Stimulated activated CD8-positive, alpha-beta memory T cell treated with anti-CD3 and anti-CD28 coated beads, Interleukin-2, amount 100 ng/mL, for 1 hour (primary cell): ENCODE data around the gene ULBP3.
"Not testable (repeated sequence)": the region's sequence is repeated elsewhere in the genome, so short reads cannot be mapped to it uniquely, and the experiment has no call there.

Source experiments
- DNase-seq, 2 donors: peaks; one replicate each; pipeline ENCODE4 v3.0.0-alpha.2; 2020; ENCODE audit warnings: low read depth in 2 of 2

Gene ULBP3

GRCh38 chr6:150043096-150043495 lies 25.8 kb downstream of the ULBP3 start:
- no peak for DNase-seq

- DNase-seq: no peak
Observed at GRCh38 chr6:150038202-150039062, 30.5 kb downstream of the ULBP3 start.

- no peak for DNase-seq
Observed at GRCh38 chr6:150037526-150038201, 31.3 kb downstream of the ULBP3 start.

- DNase-seq: no peak
Observed at GRCh38 chr6:150036081-150036480, 32.8 kb downstream of the ULBP3 start.

GRCh38 chr6:150033207-150033771 lies 35.6 kb downstream of the ULBP3 start:
- no peak for DNase-seq

- no peak for DNase-seq
Observed at GRCh38 chr6:150032598-150032997, 36.3 kb downstream of the ULBP3 start.

- DNase-seq: no peak
Observed at GRCh38 chr6:150030611-150031010, 38.3 kb downstream of the ULBP3 start.

- DNase-seq: no peak
Observed at GRCh38 chr6:150029749-150030148, 39.2 kb downstream of the ULBP3 start.

- no peak for DNase-seq
Observed at GRCh38 chr6:150029276-150029675, 39.6 kb downstream of the ULBP3 start.

- DNase-seq: no peak
Observed at GRCh38 chr6:150028799-150029198, 40.1 kb downstream of the ULBP3 start.

- no peak for DNase-seq
Observed at GRCh38 chr6:150027806-150028565, 40.9 kb downstream of the ULBP3 start.

- no peak for DNase-seq
Observed at GRCh38 chr6:150026976-150027805, 41.7 kb downstream of the ULBP3 start.

GRCh38 chr6:150025201-150025917 lies 43.6 kb downstream of the ULBP3 start, which contains the start of gene RAET1L:
Gene RAET1L (minus strand): TSS chr6:150025532. CDS start chr6:150025471, 61 bp downstream.
- no peak for DNase-seq

- DNase-seq: no peak
Observed at GRCh38 chr6:150024646-150025155, 44.2 kb downstream of the ULBP3 start.

GRCh38 chr6:150024021-150024420 lies 44.9 kb downstream of the ULBP3 start:
- DNase-seq: not testable (repeated sequence)

- DNase-seq: not testable (repeated sequence)
Observed at GRCh38 chr6:150021870-150022269, 47.1 kb downstream of the ULBP3 start.

- no peak for DNase-seq
Observed at GRCh38 chr6:150018846-150019580, 49.9 kb downstream of the ULBP3 start.

GRCh38 chr6:150017186-150017521 lies 51.8 kb downstream of the ULBP3 start:
- DNase-seq: not testable (repeated sequence)
